ENCODE measurements around the gene CLIC5. TPM values are rescaled to one million over a fixed set of nuclear protein-coding genes. Genes with fewer than 3 reads are reported as not detected.

The CLIC5 gene
- total RNA-seq, 2 experiments from 2014 or later, result 0.03 to 0.08 TPM

DNA sequence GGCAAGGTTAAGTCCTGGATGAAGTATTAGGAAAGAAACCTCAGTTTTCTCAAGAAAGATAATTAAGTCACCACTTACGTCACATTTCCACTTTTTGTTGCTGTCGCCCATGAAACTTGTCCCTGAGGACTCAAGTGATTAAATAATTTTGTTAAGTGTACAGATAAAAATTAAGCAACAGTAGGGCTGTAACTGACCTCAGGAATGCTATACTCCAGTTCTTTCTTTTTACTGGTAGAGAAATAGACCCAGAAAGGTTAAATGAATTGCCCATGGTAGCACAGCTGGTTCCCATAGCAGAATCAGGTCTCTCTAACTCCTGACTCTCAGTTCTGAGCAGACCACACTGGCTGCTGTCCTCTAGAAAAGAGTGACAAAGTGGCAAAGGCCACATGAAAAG is 54.5 kb downstream of the CLIC5 start:
- BruUV-seq (replicated peaks), result no TSS peak
- TF ChIP-seq EZH2phosphoT487 (IDR thresholded peaks at IDR 0.05; ENCODE audit: borderline replicate concordance, low read depth, low read length) (no peak), CTCF (conservative IDR thresholded peaks at IDR 0.05; ENCODE audit: low read length) (no peak)
- H3K9me3 ChIP-seq (ENCODE audit: low read length), result no peaks in the 10 kb centered on the region
- H3K27ac ChIP-seq (ENCODE audit: low read depth, low read length, poor library complexity, severe bottlenecking), result no peak overlapping the region
- H3K36me3 ChIP-seq (ENCODE audit: insufficient read depth, low read length), result no peaks in the 10 kb centered on the region
- intact Hi-C loops (cut with micrococcal nuclease; ENCODE audit: unreplicated experiment), result no loop called here
- CTCF ChIA-PET (ENCODE audit: unreplicated experiment), result no interaction called here
- H3K79me2 ChIP-seq (ENCODE audit: insufficient read depth, low read depth, low read length), result no peaks in the 10 kb centered on the region
- no peaks in the 10 kb centered on the region for H4K20me1 ChIP-seq (ENCODE audit: insufficient read depth, low read length)
- no peaks in the 10 kb centered on the region for H3K4me1 ChIP-seq (ENCODE audit: insufficient read depth, low read length, poor library complexity, severe bottlenecking)
- no peaks in the 10 kb centered on the region for H3K9me2 ChIP-seq (ENCODE audit: insufficient read depth, low read length)
- H3K4me3 ChIP-seq (ENCODE audit: low read depth, low read length, poor library complexity, severe bottlenecking), result no peak overlapping the region
- POLR2A ChIA-PET, result interaction anchor here (0.6 kb wide), 1 partner anchor 374 kb away, joined by 3 read pairs; no protein-coding TSS in a partner anchor
- no peak overlapping the region for H3K4me2 ChIP-seq (ENCODE audit: low read length)
- H2AFZ ChIP-seq (ENCODE audit: low read length), result no peak overlapping the region
- DNase-seq (ENCODE audit: low spot score), result no peak

GRCh38 chr6:45959534-45960145 is 56.0 kb downstream of the CLIC5 start:
- ChIA-PET CTCF (ENCODE audit: unreplicated experiment) (no interaction called here), POLR2A (interaction anchor here (1.1 kb wide), 1 partner anchor 12 kb away, joined by 4 read pairs; no protein-coding TSS in a partner anchor)
- intact Hi-C loops (cut with micrococcal nuclease; ENCODE audit: unreplicated experiment), result no loop called here
- no peak overlapping the region for H2AFZ ChIP-seq (ENCODE audit: low read length)
- no peaks in the 10 kb centered on the region for H3K9me2 ChIP-seq (ENCODE audit: insufficient read depth, low read length)
- no peak overlapping the region for H3K4me2 ChIP-seq (ENCODE audit: low read length)
- no peak overlapping the region for H3K27ac ChIP-seq (ENCODE audit: low read depth, low read length, poor library complexity, severe bottlenecking)
- no peaks in the 10 kb centered on the region for H3K79me2 ChIP-seq (ENCODE audit: insufficient read depth, low read depth, low read length)
- BruUV-seq (replicated peaks), result no TSS peak
- no peaks in the 10 kb centered on the region for H3K36me3 ChIP-seq (ENCODE audit: insufficient read depth, low read length)
- TF ChIP-seq CTCF (conservative IDR thresholded peaks at IDR 0.05; ENCODE audit: low read length) (no peak), EZH2phosphoT487 (IDR thresholded peaks at IDR 0.05; ENCODE audit: borderline replicate concordance, low read depth, low read length) (no peak)
- no peaks in the 10 kb centered on the region for H4K20me1 ChIP-seq (ENCODE audit: insufficient read depth, low read length)
- no peaks in the 10 kb centered on the region for H3K4me1 ChIP-seq (ENCODE audit: insufficient read depth, low read length, poor library complexity, severe bottlenecking)
- H3K4me3 ChIP-seq (ENCODE audit: low read depth, low read length, poor library complexity, severe bottlenecking), result no peak overlapping the region
- no peak for DNase-seq (ENCODE audit: low spot score)
- H3K9me3 ChIP-seq (ENCODE audit: low read length), result no peaks in the 10 kb centered on the region

DNA sequence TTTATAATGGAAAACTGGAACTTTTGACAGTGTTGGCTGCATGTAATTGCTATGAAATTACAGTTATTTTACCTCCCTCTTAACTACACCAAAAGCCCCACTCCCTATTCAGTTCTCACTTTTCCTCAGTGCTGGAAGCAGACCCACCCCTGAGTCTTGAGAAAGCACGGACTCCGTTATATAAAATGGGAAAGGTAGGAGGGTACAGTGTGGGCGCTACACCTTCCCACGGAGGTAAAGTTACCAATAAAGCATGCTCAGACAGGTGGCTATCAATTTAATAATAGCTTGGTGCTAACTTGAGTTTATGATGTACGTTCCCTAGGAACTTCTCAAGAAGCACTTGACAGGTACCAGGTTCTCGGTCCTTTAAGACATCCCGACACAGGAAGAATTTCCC is 59.0 kb downstream of the CLIC5 start:
- Histone ChIP-seq H3K9me2 (ENCODE audit: insufficient read depth, low read length) (no peaks in the 10 kb centered on the region), H3K4me1 (ENCODE audit: insufficient read depth, low read length, poor library complexity, severe bottlenecking) (no peaks in the 10 kb centered on the region), H3K4me3 (ENCODE audit: low read depth, low read length, poor library complexity, severe bottlenecking) (no peak overlapping the region), H3K36me3 (ENCODE audit: insufficient read depth, low read length) (no peaks in the 10 kb centered on the region), H2AFZ (ENCODE audit: low read length) (no peak overlapping the region), H3K9me3 (ENCODE audit: low read length) (no peaks in the 10 kb centered on the region), H3K79me2 (ENCODE audit: insufficient read depth, low read depth, low read length) (no peaks in the 10 kb centered on the region), H4K20me1 (ENCODE audit: insufficient read depth, low read length) (no peaks in the 10 kb centered on the region), H3K4me2 (ENCODE audit: low read length) (no peak overlapping the region), H3K27ac (ENCODE audit: low read depth, low read length, poor library complexity, severe bottlenecking) (no peak overlapping the region)
- ChIA-PET POLR2A (no interaction called here), CTCF (ENCODE audit: unreplicated experiment) (no interaction called here)
- intact Hi-C loops (cut with micrococcal nuclease; ENCODE audit: unreplicated experiment), result no loop called here
- DNase-seq (ENCODE audit: low spot score), result no peak
- TF ChIP-seq CTCF (conservative IDR thresholded peaks at IDR 0.05; ENCODE audit: low read length), result no peak
- no TSS peak for BruUV-seq (replicated peaks)
